CD4-positive, alpha-beta T cell treated with Interleukin-12 subunit alpha and Interleukin-12 subunit beta, for 1 hour (primary cell): ENCODE data around the gene WRNIP1.

Experiments used
- DNase-seq: peaks from one replicate; pipeline ENCODE4 v3.0.0-alpha.2; 2020

The WRNIP1 gene

DNA sequence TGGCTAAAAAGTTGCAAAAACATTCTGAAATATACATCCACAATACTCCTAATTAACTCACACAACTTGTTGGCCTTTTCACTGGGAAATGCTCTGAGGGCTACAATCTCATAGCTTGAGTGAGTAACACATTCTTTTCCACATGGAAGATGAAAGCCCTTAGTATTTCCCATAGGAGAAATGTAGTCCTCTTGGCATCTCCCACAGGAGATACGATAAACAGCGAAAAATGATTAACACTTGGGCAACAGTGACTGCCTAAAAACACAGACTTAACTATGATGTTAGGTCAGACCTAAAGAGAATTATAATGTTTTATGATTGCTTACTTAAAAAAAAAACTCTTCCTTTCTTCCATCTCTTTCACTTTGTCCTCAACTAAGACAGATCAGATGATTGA lies 23.4 kb upstream of the WRNIP1 start:
- no peak for DNase-seq

DNA sequence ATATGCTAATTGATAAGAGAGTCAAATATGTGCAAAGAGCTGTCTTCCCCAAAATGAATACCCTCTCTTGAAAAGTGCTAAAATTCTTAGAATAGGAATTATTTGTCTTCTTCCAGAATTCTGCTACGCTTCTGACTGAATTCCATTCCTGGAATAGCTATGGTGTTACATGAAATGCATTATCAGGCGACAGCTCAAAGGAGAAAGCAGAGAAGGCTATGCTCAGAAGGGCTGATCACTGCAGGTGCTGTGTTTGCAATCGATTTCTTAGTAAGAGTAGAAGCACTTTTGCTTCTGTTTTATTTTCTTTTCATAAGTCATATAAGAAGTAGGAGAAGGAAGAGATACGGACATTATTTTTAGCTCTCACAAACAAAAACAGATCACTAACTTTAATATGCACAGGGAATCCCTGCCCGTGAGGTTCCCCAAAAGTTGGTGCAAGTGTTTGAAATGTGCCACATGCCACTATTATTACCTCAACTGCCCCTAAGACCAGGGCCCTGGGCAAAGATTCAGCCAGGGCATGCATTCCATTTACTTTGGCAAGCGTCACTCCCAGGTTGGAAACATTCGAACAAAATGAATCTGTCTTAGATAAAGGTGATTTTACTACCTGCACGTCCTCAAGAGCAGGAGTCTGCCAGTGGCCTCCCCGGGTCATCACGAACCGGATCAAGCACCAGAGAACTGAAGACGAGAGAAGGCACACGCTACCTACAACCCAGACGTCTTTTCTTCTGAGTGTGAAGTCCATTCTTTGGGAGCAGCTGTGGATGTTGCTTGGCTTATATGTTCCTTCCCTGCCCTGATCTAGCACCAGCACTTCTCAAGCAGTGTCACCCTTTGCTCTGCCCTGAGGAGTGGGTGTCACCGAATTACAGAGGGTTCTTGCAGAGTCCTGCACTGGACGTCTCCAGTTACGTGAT lies 21.6 kb upstream of the WRNIP1 start:
- no peak for DNase-seq

DNA sequence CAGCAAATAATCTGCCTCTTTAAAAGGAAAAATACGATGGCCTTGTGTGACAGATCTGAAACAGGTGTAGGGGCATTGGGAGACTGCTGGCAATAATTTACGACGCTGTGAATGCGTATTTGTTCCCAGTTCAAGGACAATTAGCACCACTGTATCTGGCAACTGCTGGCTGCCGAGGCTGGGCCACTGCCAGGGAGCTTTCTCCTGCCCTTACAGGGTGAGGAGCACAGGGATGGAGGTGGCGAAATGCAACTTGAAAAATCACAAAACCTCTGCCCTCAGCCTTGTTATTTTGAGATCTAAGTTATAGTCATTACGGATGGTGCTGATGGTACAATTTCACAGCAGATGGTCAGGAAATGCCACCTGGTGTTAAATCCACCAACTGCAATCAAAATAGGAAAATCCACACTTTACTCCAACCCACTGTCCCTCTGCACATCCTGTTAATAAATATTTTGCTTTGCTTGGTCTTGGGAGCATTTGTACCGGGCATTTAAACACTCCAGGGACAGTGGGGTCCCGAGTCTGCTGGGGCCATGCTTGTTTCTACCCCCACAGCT lies 20.9 kb upstream of the WRNIP1 start:
- DNase-seq = no peak

DNA sequence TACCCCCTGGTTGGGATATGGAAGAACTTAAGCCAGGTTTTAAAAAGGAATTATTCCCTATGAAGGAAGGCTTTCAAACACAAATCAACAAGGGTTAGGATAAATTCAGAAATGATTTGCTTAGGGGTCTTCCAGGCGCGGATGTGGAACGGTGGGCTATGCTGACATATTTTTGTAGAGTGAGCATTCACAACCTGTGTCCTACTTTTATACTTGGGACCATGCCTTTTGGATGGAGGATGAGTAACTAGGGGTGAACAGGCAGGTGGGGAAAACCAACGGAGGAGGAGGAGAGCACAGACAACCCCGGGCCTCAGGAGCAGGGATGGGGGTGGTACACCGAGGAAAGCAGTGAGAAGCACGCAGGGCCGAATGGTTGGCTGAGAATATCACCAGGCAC lies 20.4 kb upstream of the WRNIP1 start:
- DNase-seq = no peak

DNA sequence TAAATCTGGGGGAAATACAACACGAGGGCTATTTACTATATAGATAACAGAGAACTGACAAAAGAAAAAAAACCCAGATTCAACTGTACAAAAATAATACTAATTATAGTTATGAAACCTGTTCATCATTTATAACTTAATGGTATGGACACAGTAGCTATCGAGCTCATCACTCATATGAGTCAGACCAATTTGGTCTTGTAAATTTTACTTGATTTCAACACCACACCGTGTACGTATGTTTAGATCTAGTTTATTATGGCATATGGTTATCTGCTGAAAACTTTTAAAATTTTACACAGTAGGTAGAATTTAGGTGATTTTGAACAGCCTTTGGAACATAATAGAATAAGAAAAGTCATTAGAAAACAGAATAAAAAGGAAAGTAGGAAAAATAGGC lies 19.9 kb upstream of the WRNIP1 start:
- DNase-seq = no peak

DNA sequence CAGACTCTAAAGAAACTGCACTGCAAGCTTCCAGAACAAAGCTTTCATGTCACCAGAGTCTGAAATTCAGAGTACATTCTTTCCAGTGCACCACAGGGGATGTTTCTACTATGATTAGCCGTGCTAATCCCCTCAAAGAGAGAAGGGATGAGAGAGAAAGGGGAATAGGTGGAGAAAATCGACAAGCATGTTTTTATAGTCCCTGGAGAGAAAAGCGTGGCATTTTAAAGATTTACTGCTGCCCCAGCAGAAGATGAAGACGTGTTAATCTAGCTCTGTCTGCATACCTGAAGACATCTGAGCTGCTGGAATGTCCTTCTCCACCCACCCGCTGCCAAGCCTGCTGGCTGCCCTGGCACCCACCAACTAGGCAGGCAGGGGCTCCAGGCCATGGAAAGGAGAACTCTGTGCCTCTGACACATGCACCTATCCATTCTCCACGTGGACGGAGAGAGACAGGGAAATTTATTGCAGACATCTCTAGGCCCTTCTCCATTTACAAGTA lies 18.6 kb upstream of the WRNIP1 start:
- DNase-seq = no peak

DNA sequence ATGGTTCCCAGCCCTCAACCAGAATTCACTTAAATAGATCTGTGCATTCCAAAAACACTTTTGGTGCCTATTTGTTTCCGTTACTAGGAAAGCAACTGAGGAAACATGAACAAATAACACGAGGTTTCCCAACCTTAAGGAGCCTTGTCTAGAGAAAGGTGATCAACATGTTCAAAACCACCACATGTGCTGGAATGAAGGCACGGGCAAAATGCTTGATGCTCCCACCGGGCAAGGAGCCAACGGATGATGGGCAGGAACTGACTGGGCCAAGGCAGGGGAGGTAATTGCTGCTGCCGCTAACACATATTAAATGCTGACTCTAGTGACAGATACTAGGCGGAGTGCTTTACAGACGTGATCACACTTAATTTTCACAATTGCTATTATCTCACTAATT lies 17.0 kb upstream of the WRNIP1 start:
- no peak for DNase-seq

DNA sequence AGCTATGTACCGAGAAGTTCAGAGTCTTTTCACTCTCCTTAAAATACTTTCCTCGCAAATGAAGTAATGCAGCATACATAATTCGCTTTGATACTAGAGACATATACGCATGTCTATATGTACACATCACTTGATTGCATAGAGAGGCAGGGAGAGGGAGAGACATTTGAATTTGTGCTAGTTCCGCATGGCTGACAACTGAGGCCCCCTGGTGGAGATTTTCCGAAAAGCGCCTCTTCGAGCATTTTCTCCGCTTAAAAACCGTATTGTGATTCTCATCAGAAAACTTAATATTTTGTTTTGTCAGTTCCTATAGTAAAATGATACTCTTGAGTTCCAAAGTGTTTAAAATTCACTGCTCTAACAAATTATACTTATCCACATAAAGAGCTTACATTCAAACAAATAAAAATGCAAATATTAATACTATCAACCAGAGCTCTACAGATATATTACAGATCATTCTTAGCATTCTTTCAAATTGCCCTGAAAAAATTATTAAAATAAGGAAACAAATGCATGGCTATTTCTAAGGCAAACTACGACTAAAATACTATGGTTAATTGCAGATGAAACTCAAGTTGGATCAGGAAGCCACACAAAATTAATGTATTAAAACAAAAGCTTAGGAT lies 15.1 kb upstream of the WRNIP1 start:
- peak; percentile 74 for DNase-seq

DNA sequence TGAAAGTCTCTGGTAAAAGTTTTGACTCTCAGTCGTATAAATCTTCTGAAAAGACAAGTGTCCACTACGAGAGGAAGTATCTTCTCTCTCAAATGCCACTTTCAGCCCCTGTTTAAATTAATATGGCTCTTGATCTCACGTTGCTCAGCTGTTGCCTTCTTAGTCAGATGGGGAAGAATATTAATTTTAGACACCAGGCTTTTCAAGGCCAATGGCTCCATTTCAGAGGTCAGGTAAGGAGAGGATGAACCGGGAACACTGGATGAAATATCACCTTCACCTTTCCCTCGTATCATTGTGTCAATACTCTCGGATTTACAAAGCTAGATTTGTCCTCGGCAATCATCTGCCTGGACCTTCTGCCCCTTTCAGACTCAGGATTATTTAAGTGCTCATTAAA lies 14.4 kb upstream of the WRNIP1 start, which contains the start of gene MYLK4:
MYLK4 (minus strand) TSS at position 91 of the 400 bp plus-strand sequence. CDS start 1,628 bp downstream, outside the sequence.
- no peak for DNase-seq

DNA sequence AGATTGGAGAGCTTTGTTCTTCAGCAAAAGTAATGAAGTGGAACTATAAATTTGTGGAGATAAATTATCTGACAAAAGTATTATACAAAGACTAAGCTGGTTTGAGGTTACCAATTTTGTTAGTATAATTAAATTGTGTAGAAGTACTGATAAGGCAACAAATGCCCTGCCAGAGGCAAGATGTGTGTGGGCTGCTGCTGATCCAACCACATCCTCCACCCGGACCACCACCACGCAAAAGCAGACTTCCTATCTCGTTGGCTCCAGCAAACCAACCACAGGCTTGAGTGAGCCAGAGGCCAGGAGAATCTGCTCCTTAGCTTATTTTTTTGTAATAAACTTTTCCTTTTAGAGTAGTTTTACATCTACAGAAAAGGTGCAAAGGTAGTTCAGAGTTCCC lies 13.3 kb upstream of the WRNIP1 start:
- DNase-seq = no peak

DNA sequence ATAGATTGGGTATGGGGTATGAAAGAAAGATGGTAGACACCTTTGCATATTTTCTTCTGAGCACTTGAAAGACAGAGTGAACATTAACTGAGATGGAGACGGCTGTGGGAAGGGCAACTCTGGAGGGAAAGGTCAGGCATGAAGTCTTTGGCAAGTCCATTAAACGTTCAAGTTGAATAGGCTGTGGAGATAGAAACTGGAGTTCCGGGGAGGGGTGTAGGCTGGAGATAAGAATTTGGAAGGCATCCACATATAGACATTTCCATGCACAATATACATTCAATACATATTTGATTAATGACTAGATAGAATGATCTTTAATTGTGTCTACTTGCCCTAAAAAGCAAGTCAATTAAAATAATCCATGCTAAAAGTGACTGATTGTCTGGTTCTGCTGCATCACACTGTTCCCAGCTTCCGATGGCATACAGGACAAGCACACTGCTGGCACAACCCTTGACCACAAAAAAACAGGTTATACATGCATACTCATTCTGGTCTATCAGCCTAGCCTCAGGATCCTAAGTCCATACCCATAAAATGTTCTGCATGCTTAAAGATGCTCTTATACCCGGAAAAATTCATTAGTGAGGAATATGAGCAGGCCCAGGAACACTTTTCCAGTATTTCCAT lies 12.6 kb upstream of the WRNIP1 start:
- DNase-seq = no peak

DNA sequence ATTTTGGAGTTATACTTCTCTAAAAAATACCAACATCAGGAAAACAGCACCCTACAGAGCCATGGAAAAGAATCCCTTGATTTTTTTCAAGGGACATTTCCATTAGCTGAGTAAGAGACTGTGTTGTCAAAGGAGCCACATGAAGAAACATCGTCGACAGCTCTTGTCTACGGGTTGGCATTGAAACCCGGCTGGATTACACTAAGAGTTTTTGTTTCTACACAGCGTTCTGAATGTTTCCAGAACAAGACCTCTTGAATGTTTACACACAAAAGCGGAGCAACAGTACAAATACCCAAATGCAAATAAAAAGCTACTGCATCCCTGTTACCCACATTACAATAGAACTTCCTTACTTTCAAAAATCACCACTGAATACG lies 12.1 kb upstream of the WRNIP1 start:
- no peak for DNase-seq

DNA sequence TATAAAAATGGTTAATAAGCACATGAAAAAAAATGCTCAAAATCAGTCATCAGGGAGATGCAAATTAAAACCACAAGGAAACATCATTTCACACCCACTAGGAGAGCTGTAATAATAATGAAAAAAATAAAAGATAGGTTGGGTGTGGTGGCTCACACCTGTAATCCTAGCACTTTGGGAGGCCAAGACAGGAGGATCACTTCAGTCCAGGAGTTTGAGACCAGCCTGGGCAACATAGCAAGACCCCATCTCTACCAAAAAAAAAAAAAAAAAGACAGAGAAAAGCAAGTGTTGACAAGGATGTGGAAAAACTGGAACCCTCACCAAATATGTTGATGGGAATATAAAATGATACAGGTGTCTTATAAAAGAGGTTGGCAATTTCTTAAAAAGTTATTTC lies 11.4 kb upstream of the WRNIP1 start:
- DNase-seq = no peak

DNA sequence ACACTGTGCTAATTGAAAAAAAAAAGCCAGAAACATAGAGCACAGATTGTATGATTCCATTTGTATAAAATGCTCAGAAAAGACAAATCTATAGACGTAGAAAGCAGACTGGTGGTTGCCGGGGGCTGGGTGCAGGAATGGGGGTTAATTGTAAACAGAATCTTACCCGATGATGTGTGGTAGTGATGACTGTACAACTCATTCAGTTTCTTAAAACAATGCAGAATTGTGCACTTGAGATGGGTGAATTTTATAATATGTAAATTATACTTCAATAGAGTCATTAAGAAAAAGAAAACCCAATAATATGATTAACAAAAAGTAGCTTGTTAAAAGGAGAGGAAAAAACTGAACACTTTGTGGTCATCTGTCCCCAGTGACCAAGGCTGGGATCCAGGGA lies 10.8 kb upstream of the WRNIP1 start:
- DNase-seq = no peak

DNA sequence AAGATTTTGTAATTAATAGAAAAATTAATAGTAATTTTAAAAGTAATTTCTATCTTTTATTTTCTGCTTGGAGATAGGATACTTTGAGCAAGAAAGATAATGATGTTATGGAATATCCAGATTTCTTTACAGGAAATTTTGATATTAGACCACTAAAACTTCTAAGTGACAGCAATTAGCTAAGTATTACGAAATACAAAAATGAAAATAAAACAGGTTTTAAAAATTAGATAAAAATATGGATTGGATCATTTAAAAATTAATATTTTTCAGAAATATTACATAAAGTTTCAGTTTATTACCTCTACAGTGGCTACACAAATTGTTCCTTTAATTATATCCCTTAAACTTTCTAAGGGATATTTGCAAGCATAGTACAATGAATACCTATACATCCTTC lies 10.3 kb upstream of the WRNIP1 start:
- DNase-seq = no peak

DNA sequence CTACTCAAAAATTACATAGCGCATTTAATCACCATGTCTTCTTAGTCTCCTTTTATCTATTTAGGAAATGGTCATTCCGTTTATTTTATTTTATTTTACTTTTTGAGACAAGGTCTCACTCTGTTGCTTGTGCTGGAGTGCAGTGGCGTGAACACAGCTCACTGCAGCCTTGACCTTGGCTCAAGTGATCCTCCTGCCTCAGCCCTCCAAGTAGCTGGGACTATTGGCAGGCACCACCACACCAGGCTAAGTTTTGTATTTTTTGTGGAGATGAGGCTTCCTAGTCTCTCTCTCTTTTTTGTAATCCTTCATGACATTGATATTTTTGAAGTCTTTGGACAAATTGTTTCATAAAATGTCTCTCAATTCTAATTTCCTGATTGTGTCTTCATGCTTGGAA lies 9.7 kb upstream of the WRNIP1 start:
- DNase-seq = no peak

DNA sequence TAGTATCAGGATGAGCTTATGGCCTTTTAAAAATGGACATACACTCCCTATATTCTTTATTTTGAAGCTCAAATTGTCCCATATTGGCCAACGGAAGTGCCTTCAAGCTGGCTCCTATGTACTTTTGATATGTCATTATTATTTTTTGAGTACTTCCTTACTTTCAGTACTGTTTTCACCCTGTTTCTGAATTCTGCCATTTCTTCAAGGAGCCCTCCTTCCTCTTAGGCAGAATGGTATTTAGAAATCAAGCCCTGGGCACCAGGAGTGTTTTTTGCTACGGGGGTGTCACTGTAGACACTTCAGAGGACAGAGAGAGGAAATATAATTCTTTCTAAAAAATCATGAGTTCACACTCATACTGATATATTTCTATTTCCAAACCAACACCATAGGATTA lies 9.0 kb upstream of the WRNIP1 start:
- no peak for DNase-seq

DNA sequence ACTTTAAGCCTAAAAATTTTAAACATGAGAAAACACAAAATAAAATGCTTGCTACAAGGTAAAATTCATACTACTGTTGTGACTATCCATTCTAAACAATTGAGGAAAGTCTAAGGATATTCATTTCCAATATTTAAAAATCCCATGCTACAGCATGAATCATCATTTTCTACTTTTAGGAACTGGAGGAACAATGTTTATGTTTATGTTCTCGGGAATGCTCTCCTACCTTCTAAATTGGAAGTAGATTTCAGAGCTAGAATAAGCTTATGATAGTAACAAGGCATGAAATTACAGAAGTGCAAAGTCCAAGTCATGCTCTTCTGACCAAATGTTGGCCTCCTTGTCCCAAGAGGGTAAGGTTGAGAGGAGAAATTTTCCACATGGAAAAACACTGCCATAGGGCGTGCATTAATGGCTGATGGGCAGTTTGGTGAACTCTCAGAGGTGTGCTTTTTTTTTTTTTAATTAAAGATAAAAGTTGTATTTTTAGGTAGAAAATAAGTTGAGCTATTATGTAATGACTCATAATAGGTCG lies 8.4 kb upstream of the WRNIP1 start:
- DNase-seq = no peak

DNA sequence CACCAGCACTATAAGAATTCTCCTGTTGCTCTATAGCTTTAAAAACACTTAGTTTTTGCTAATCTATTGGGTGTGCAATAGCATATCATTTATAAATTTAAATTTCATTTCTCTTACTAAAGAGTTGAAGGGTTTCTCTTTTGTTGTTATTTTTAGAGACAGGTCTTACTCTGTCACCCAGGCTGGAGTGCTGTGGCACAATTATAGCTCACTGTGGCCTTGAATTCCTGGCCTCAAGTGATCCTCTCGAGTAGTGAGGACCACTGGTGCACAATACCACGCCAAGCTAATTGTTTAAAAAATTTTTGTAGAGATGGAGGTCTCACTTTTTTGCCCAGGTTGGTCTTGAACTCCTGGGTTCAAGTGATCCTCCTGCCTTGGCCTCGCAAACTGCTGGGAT lies 6.2 kb upstream of the WRNIP1 start:
- no peak for DNase-seq

DNA sequence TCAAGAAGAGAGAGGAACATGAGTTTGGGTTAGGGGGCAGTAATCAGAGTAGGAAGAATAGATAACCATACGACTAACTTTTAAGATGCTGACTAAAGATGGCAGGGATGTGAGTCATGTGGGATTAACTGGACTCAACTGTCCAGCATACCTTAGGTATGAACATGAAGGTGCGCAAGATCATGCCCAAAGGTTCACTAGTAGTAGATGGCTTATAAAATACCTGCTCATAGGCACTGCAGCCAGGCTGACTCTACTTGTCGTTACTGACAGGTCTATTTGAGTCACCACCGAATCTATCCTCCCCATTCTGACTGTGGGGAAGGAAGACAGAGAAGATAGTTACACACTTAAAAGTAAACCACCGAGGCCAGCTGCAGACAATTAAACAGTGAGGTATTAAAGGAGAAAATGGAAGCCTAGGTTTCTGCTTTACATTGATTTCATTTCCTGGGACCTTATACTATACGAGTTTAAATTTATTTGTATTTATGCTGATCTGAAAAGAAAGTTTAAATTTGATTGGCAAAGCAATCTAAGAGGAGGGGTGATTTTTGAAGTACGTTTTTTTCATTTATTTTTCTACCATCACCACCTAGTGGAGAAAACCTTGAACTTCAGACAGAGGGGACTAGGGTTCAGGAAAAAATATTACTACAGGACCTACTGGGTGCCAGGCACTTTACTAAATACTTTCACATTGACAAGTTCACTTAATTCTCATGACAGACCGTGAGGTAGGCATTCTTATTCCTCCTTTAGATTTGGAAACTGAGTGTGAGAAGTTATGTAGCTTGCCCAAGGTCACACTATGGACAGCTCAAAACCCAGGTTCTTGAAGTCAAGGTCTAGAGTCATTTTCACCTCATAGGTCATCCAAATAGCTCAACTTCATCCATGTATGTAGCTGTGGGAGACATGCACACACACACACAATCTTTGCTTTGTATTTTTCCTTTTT lies 4.0 kb upstream of the WRNIP1 start:
- peak; percentile 61 for DNase-seq

DNA sequence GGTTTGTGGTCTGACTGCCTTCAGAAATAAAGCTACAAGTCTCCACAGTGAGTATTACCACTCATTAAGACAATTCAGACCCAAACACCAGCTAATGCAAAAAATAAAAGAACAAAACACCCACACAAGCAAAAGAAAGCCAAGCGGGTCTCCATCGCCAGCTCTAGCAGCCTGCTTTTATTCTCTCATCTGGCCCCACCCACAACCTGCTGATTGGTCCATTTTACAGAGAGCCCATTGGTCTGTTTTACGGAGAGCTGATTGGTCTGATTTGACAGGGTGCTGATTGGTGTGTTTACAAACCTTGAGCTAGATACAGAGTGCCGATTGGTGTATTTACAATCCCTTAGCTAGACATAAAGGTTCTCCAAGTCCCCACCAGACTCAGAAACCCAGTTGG lies 2.3 kb upstream of the WRNIP1 start:
- peak; percentile 34 for DNase-seq

DNA sequence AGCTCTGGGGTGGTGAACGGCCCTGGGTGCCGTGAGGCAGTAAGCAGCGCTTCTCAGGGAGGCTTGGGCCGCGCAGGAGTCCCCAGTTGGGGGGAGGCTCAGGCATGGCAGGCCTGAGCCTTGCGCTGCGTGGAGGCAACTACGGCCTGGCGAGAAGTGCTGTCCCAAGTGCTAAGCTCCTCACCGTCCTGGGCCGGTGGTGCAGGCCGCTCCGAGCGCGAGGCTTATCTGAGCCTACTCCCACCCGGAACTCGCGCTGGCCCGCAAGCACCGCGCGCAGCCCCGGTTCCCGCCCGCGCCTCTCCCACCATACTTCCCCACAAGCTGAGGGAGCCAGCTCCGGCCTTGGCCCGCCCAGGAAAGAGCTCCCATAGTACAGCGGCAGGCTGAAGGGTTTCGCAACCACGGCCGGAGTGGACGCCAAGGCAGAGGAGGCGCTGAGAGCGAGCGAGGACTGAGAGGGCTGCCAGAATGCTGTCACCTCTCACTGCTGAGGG lies 1.8 kb upstream of the WRNIP1 start:
- DNase-seq = no peak
